B cell (primary cell): ENCODE measurements around the gene DGKE.

Source experiments
- EZH2 ChIP-seq: IDR thresholded peaks from 2 replicates; pipeline ENCODE4 v1.6.1; 2012; ENCODE audit warnings: borderline replicate concordance, low read depth, mild to moderate bottlenecking, moderate library complexity, low read length; ENCODE audit not compliant: insufficient read depth, poor library complexity, severe bottlenecking
- TF ChIP-seq, protein P1 (sequence below): fragments of 200-600 bp; IDR thresholded peaks from one replicate; pipeline ENCODE4 v1.8.0; 2022; ENCODE audit warnings: antibody characterized with exemption, mild to moderate bottlenecking

DNA sequence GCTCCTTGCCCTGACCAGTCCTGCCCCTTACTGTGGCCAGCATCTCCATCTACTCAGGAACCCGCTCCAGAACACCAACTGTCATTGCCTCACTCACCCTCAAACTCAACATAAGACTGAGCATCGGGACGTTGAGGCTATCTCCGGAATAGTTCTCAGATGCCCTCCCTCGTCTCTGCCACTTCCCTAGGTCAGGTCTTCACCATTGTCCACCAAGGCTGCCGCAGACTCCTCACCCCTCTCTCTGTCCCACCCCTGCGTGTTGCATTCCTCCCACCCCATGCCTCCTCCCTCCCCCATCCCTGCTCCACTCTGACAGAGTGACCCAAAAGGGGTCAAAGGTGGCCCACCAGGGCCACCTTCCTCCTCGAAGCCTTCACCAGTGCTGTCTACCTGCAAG is 37.4 kb upstream of the DGKE start:
- TF ChIP-seq, protein P1, sequence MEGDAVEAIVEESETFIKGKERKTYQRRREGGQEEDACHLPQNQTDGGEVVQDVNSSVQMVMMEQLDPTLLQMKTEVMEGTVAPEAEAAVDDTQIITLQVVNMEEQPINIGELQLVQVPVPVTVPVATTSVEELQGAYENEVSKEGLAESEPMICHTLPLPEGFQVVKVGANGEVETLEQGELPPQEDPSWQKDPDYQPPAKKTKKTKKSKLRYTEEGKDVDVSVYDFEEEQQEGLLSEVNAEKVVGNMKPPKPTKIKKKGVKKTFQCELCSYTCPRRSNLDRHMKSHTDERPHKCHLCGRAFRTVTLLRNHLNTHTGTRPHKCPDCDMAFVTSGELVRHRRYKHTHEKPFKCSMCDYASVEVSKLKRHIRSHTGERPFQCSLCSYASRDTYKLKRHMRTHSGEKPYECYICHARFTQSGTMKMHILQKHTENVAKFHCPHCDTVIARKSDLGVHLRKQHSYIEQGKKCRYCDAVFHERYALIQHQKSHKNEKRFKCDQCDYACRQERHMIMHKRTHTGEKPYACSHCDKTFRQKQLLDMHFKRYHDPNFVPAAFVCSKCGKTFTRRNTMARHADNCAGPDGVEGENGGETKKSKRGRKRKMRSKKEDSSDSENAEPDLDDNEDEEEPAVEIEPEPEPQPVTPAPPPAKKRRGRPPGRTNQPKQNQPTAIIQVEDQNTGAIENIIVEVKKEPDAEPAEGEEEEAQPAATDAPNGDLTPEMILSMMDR, result no peak
- no peak for TF ChIP-seq EZH2
